ENCODE measurements around the gene VEGFA.
"Not testable (repeated sequence)": the region's sequence is repeated elsewhere in the genome, so short reads cannot be mapped to it uniquely, and the experiment has no call there.

Gene VEGFA

GRCh38 chr6:43814111-43814510, 44.1 kb downstream of the VEGFA start:
- no peak overlapping the region for H3K27ac ChIP-seq (ENCODE audit: low read length)

GRCh38 chr6:43814865-43815264, 44.9 kb downstream of the VEGFA start:
- Histone ChIP-seq H3K4me1 (ENCODE audit: control insufficient read depth, low read depth, low read length) (no peaks in the 10 kb centered on the region), H3K27me3 (ENCODE audit: control insufficient read depth, insufficient read depth, low read length) (no peaks in the 10 kb centered on the region), H3K9ac (ENCODE audit: low read length) (no peak overlapping the region), H3K36me3 (ENCODE audit: control insufficient read depth, low read depth, low read length) (no peaks in the 10 kb centered on the region), H3K27ac (ENCODE audit: low read length) (no peak overlapping the region), H3K9me3 (ENCODE audit: control insufficient read depth, low read depth, low read length) (no peaks in the 10 kb centered on the region), H3K4me3 (ENCODE audit: low read length) (no peak overlapping the region)

More at GRCh38 chr6:43814111-43814510, 44.1 kb downstream of the VEGFA start:
- no peak overlapping the region for H3K9ac ChIP-seq (ENCODE audit: low read length)
- H3K4me3 ChIP-seq (ENCODE audit: low read length) = no peak overlapping the region
- no peaks in the 10 kb centered on the region for H3K36me3 ChIP-seq (ENCODE audit: control insufficient read depth, low read depth, low read length)
- H3K9me3 ChIP-seq (ENCODE audit: control insufficient read depth, low read depth, low read length) = no peaks in the 10 kb centered on the region
- H3K27me3 ChIP-seq (ENCODE audit: control insufficient read depth, insufficient read depth, low read length) = no peaks in the 10 kb centered on the region
- H3K4me1 ChIP-seq (ENCODE audit: control insufficient read depth, low read depth, low read length) = no peaks in the 10 kb centered on the region

- Histone ChIP-seq H3K9ac (ENCODE audit: low read length) (no peak overlapping the region), H3K27ac (ENCODE audit: low read length) (no peak overlapping the region), H3K4me3 (ENCODE audit: low read length) (no peak overlapping the region), H3K9me3 (ENCODE audit: control insufficient read depth, low read depth, low read length) (no peaks in the 10 kb centered on the region), H3K27me3 (ENCODE audit: control insufficient read depth, insufficient read depth, low read length) (no peaks in the 10 kb centered on the region), H3K36me3 (ENCODE audit: control insufficient read depth, low read depth, low read length) (no peaks in the 10 kb centered on the region), H3K4me1 (ENCODE audit: control insufficient read depth, low read depth, low read length) (no peaks in the 10 kb centered on the region)
Observed at GRCh38 chr6:43817192-43817591, 47.2 kb downstream of the VEGFA start.

GRCh38 chr6:43818973-43819372, 49.0 kb downstream of the VEGFA start:
- not testable (repeated sequence) for H3K9me3 ChIP-seq (ENCODE audit: control insufficient read depth, low read depth, low read length); H3K9ac ChIP-seq (ENCODE audit: low read length); H3K4me3 ChIP-seq (ENCODE audit: low read length); H3K4me1 ChIP-seq (ENCODE audit: control insufficient read depth, low read depth, low read length); H3K36me3 ChIP-seq (ENCODE audit: control insufficient read depth, low read depth, low read length); H3K27ac ChIP-seq (ENCODE audit: low read length); H3K27me3 ChIP-seq (ENCODE audit: control insufficient read depth, insufficient read depth, low read length)

GRCh38 chr6:43819958-43820357, 49.9 kb downstream of the VEGFA start:
- Histone ChIP-seq H3K4me1 (ENCODE audit: control insufficient read depth, low read depth, low read length) (no peaks in the 10 kb centered on the region), H3K27ac (ENCODE audit: low read length) (no peak overlapping the region), H3K9ac (ENCODE audit: low read length) (no peak overlapping the region), H3K9me3 (ENCODE audit: control insufficient read depth, low read depth, low read length) (no peaks in the 10 kb centered on the region), H3K36me3 (ENCODE audit: control insufficient read depth, low read depth, low read length) (no peaks in the 10 kb centered on the region), H3K4me3 (ENCODE audit: low read length) (no peak overlapping the region), H3K27me3 (ENCODE audit: control insufficient read depth, insufficient read depth, low read length) (no peaks in the 10 kb centered on the region)

GRCh38 chr6:43820486-43820885, 50.5 kb downstream of the VEGFA start:
- no peak overlapping the region for H3K9ac ChIP-seq (ENCODE audit: low read length)
- no peaks in the 10 kb centered on the region for H3K4me1 ChIP-seq (ENCODE audit: control insufficient read depth, low read depth, low read length)
- H3K27me3 ChIP-seq (ENCODE audit: control insufficient read depth, insufficient read depth, low read length) = no peaks in the 10 kb centered on the region
- H3K4me3 ChIP-seq (ENCODE audit: low read length) = no peak overlapping the region
- no peaks in the 10 kb centered on the region for H3K36me3 ChIP-seq (ENCODE audit: control insufficient read depth, low read depth, low read length)
- H3K27ac ChIP-seq (ENCODE audit: low read length) = no peak overlapping the region
- H3K9me3 ChIP-seq (ENCODE audit: control insufficient read depth, low read depth, low read length) = no peaks in the 10 kb centered on the region

- H3K9me3 ChIP-seq (ENCODE audit: control insufficient read depth, low read depth, low read length) = no peaks in the 10 kb centered on the region
Observed at GRCh38 chr6:43821101-43821886, 51.3 kb downstream of the VEGFA start.

GRCh38 chr6:43823390-43823789, 53.4 kb downstream of the VEGFA start:
- Histone ChIP-seq H3K4me1 (ENCODE audit: control insufficient read depth, low read depth, low read length) (no peaks in the 10 kb centered on the region), H3K9me3 (ENCODE audit: control insufficient read depth, low read depth, low read length) (no peaks in the 10 kb centered on the region), H3K4me3 (ENCODE audit: low read length) (no peak overlapping the region), H3K9ac (ENCODE audit: low read length) (no peak overlapping the region), H3K27me3 (ENCODE audit: control insufficient read depth, insufficient read depth, low read length) (no peaks in the 10 kb centered on the region), H3K36me3 (ENCODE audit: control insufficient read depth, low read depth, low read length) (no peaks in the 10 kb centered on the region), H3K27ac (ENCODE audit: low read length) (no peak overlapping the region)

More at GRCh38 chr6:43821101-43821886, 51.3 kb downstream of the VEGFA start:
- no peak overlapping the region for H3K4me3 ChIP-seq (ENCODE audit: low read length)
- H3K36me3 ChIP-seq (ENCODE audit: control insufficient read depth, low read depth, low read length) = no peaks in the 10 kb centered on the region
- H3K9ac ChIP-seq (ENCODE audit: low read length) = no peak overlapping the region
- no peaks in the 10 kb centered on the region for H3K27me3 ChIP-seq (ENCODE audit: control insufficient read depth, insufficient read depth, low read length)
- H3K27ac ChIP-seq (ENCODE audit: low read length) = no peak overlapping the region
- no peaks in the 10 kb centered on the region for H3K4me1 ChIP-seq (ENCODE audit: control insufficient read depth, low read depth, low read length)

GRCh38 chr6:43823879-43824702, 54.1 kb downstream of the VEGFA start:
- Histone ChIP-seq H3K4me1 (ENCODE audit: control insufficient read depth, low read depth, low read length) (no peaks in the 10 kb centered on the region), H3K27ac (ENCODE audit: low read length) (no peak overlapping the region)

GRCh38 chr6:43824703-43825064, 54.7 kb downstream of the VEGFA start:
- H3K9ac ChIP-seq (ENCODE audit: low read length) = no peak overlapping the region
- no peak overlapping the region for H3K27ac ChIP-seq (ENCODE audit: low read length)
- no peak overlapping the region for H3K4me3 ChIP-seq (ENCODE audit: low read length)
- H3K9me3 ChIP-seq (ENCODE audit: control insufficient read depth, low read depth, low read length) = no peaks in the 10 kb centered on the region
- no peaks in the 10 kb centered on the region for H3K4me1 ChIP-seq (ENCODE audit: control insufficient read depth, low read depth, low read length)
- H3K36me3 ChIP-seq (ENCODE audit: control insufficient read depth, low read depth, low read length) = no peaks in the 10 kb centered on the region
- no peaks in the 10 kb centered on the region for H3K27me3 ChIP-seq (ENCODE audit: control insufficient read depth, insufficient read depth, low read length)

More at GRCh38 chr6:43823879-43824702, 54.1 kb downstream of the VEGFA start:
- no peak overlapping the region for H3K4me3 ChIP-seq (ENCODE audit: low read length)
- H3K36me3 ChIP-seq (ENCODE audit: control insufficient read depth, low read depth, low read length) = no peaks in the 10 kb centered on the region
- no peak overlapping the region for H3K9ac ChIP-seq (ENCODE audit: low read length)
- no peaks in the 10 kb centered on the region for H3K27me3 ChIP-seq (ENCODE audit: control insufficient read depth, insufficient read depth, low read length)
- H3K9me3 ChIP-seq (ENCODE audit: control insufficient read depth, low read depth, low read length) = no peaks in the 10 kb centered on the region

- Histone ChIP-seq H3K27ac (ENCODE audit: low read length) (no peak overlapping the region), H3K9ac (ENCODE audit: low read length) (no peak overlapping the region), H3K36me3 (ENCODE audit: control insufficient read depth, low read depth, low read length) (no peaks in the 10 kb centered on the region), H3K4me1 (ENCODE audit: control insufficient read depth, low read depth, low read length) (no peaks in the 10 kb centered on the region), H3K9me3 (ENCODE audit: control insufficient read depth, low read depth, low read length) (no peaks in the 10 kb centered on the region), H3K27me3 (ENCODE audit: control insufficient read depth, insufficient read depth, low read length) (no peaks in the 10 kb centered on the region), H3K4me3 (ENCODE audit: low read length) (no peak overlapping the region)
Observed at GRCh38 chr6:43825187-43826115, 55.4 kb downstream of the VEGFA start.
